DOHH2 (cell line): Measurements from ENCODE around the gene DCDC2.

ENCODE experiments used
- CTCF ChIP-seq: fragments of 200-600 bp; sonication (generic); IDR thresholded peaks from one replicate; pipeline ENCODE4 v1.5.1; 2014; ENCODE audit warnings: antibody characterized with exemption, mild to moderate bottlenecking, low read depth, low read length; ENCODE audit not compliant: poor library complexity, severe bottlenecking
- EZH2phosphoT487 ChIP-seq: fragments of 200-600 bp; sonication (generic); IDR thresholded peaks from 2 replicates; pipeline ENCODE4 v1.6.1; 2017; ENCODE audit warnings: borderline replicate concordance, mild to moderate bottlenecking, antibody characterized with exemption, low read length, moderate library complexity, mixed read lengths

- TF ChIP-seq CTCF (no peak), EZH2phosphoT487 (no peak)
Observed at GRCh38 chr6:24394061-24394779, 36.4 kb upstream of the DCDC2 start.
